Activated effector memory CD4-positive, alpha-beta T cell treated with Interleukin-2 at 50 U/mL for 16 hours (primary cell): ENCODE data around the gene SLC2A13.
"Not testable (repeated sequence)": the region's sequence is repeated elsewhere in the genome, so short reads cannot be mapped to it uniquely, and the experiment has no call there.

Experiments used
- DNase-seq: peaks from one replicate; pipeline ENCODE4 v3.0.0-alpha.2; 2020

SLC2A13 gene

DNA sequence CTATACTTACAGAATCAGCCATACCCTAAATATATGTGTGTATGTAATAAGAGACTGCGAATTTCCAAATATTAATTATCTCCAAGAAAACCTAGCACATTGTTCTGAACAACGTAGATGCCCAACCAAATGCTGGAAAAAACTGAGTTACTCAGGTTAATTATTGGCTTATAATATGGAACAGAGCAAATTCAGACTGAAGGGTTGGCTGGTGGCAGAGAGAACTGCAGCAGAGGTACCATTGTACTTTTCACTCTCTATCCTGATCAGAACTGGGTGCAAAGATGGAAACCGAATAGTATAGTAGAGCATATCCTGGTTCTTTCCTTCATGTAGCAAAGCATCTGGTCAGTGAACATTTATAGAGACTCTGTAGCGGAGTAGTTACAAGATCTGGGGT is 185.7 kb downstream of the SLC2A13 start:
- DNase-seq = no peak

DNA sequence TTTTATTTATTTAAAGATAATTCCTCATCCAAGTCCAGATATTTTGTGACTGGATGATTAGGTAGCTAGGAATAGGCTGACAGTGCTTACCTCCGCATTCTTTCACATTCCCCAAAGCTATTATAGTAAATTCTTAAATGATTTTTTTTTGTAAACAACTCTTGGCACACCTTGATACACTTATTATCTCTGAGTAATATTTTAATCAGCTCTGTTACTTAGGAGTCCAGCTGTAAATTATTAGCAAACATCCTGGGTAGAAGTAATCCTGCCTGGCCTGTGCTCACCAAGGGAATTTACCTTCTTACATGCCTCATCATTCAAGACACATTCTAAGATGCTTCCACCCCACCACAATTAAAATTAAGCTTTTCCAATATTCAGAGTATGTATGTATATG is 186.1 kb downstream of the SLC2A13 start:
- no peak for DNase-seq

DNA sequence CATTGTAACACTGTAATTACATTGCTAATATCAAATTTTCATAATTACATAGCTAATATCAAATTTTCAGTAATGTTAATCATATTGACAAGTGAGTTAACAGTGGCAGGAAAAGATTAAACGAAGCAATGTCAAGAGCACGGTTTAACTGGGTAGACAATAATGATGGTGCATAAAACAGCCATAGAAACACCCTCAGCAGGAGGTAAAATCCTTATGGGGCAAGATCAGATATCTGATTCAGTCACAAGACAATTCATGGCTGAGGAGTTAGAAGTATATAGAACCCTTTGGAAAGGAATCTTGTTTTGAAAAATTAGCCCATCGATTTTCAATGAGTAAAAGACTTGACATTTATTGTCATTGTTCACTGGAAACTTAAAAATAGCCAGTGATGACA is 190.6 kb downstream of the SLC2A13 start:
- no peak for DNase-seq

DNA sequence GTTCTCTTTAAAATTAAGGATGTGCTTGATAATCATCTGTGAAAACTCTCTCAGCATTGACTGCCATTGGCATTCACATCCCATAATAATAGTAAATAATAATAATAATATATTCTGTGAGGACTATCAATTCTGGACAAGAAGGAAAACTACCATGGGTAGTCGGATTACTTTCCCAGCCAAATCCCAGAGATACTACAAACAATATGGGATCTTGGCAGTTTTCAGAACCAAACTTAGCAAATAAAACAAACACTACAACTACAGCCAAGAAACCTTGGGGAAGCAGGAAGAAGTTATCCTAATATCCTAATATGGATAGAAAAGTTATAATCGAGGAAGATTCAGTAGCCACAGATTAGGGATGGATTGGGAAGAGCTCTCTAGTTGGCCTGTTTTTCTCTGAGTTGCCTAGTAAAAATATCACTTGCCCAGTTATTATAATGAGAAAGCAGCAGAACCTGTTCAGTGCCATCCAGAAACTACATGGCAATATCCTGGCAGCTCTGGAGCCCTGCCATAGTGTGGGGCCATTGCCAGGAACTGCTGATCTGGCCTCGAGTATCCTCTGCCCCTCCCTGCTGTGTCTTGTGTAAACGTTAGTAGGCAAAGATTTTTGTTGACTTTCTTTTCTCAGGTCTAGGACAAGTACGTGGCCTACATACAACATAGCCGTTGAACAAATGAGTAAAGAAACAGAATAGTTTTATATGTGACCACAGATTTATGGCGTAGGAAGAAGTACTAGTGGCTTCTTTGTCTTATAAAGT is 193.5 kb downstream of the SLC2A13 start:
- no peak for DNase-seq

DNA sequence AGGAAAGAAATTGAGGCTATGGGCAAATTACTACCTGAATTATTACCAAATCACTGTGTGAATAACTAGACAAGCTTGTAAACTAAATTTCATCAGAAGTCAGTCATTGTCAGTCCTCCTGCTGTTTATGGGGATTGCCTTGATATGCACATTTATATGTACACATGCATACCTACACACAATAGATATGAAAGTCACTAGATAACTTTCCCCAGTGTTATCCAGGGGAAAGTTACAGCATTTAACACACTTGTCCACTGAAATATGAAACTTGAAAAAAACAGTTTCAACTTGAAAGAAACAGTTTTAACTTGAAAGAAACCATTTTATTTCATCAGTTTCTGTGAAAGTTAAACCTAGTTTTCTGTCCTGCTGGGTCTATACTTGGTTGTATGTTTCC is 199.6 kb downstream of the SLC2A13 start:
- no peak for DNase-seq

DNA sequence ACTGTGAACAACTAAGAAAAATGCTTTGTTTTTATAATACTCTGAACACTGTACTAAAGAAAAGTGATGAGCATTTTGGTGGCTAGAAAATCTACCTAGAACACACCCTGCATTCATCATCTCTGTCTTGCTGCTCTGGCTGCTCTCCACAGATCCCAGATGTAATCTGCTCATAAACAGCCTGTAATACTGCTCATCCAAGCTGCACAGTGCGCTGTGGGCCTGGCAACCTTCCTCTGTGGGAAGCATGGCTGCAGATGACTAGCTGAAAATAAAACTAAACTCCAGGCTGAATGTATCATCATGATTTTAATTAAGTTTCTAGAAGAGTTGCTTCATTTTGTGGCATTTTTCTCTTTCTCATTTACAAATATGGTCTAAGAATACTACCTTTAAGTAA is 200.7 kb downstream of the SLC2A13 start:
- DNase-seq = no peak

DNA sequence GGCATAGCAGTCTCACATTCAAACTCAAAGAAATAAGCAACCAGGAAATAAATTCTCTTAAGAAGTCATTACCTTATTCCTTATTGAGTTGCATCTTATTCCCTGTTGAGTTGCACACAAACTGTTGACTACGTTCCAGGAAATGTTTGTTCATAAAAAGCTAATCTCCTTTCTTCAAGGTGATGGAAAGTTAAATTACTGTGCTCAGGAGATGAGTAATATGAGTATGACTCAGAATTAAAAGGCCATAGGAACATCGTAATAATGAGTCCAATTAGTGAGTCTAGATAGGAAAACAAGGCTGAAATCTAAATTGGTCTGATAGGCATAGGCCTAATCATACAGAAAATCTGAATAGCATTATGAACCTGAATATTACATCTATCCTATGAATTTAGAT is 203.1 kb downstream of the SLC2A13 start:
- DNase-seq = no peak

DNA sequence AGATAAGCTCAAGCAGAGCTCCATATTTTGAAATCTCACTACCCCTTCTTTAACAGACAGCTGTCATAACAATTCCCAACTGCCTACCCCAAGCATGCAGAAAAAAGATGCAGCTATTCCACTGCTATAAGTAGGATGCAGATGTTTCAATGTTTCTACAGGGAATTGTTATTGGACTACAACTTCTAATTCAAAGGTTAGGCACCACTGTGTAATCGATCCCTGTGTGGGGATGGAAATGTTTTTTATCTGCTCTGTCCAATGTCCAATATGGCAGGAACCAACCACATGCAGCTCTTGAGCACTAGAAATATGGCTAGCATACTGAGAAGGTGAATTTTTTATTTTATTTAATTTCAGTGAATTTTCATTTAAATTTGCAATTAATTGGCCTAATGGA is 208.6 kb downstream of the SLC2A13 start:
- no peak for DNase-seq

DNA sequence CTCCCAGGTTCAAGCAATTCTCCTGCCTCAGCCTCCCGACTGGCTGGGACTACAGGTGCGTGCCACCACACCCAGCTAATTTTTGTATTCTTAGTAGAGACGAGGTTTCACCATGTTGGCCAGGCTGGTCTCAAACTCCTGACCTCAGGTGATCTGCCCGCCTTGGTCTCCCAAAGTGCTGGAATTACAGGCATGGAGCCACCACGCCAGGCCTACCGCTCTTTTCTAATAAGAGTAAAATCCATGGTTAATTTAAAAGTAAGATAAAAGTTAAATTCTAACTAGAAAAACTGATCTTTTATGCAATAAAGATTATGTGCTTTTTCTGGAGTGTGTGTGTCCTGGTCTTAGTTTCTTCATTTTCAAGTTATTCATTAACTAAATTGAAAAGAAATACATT is 212.5 kb downstream of the SLC2A13 start:
- DNase-seq = not testable (repeated sequence)

DNA sequence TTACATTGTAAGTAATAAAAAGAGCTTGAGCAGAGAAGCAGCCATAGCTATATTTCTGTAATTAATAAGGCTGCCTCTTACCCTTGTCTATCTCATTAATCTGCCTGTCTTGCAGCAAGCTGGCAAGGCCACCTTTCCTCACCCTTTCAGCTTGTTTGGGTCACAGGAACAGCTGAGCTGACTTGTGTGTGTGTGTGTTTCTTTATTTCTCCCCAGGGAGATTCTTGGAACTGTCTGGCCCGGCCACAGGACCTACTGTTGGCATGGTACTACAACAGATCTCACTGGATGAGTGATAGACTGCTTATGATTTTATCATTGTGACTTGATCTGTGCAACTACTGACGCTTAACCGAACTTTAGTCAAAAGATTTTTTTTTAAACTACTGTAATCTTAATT is 213.7 kb downstream of the SLC2A13 start:
- no peak for DNase-seq

DNA sequence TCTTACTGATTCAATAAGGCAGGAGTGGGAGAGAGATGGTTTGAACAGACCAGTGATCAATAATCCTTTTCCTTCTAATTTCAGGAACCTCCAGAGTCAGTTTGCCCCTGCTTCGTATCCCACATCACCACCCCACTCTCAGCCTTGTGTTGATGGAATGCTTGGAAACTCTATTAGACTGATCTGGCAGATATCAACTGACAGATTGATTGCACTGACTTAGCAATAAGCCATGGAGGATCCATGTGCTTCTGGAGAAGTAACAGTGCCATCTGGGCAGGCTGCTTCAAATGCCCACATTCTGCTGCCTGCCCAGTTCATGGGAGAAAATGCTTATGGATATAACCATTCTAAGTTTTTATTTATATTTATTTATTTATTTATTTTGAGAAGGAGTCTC is 218.0 kb downstream of the SLC2A13 start:
- no peak for DNase-seq

DNA sequence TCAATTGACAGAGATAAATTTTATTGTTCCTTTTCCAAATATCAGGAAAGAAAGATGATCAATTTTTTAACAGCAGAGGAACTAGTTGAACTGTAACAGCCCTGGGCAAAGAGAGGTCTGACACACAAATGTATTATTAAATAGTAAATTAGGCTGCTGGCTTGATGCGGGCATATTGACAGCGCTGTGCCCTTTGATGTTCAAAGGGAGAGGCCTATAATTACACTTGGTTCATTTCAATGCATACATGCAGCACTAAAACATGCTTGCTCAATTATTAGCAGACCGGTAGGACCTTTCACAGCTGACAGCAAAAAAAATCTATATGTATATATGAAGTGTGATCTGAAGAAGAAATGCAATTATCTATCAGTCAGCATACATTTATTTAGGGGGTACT is 219.8 kb downstream of the SLC2A13 start:
- no peak for DNase-seq

DNA sequence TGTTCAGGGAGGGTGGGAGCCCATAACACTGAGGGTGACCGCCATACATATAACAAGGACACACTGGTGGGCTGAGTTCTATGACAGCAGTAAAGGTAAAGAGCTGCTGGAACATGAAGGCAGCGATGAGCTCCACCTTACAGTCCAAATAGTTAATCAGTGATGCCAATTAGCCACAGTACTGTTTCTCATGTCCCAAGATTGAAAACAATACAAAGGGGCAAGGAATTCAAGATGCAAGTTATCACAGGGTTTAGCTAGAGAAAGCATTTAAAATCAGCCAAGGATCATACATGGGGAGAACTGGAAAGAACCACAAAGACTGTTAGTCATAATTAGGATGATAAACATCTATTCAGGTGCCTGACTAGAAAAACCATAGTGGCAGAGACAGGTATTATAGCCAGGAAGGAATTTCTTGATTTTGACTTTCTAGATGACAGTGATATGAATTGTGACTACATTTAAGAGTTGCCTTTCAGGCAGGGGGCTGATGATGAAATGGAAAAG is 221.2 kb downstream of the SLC2A13 start:
- DNase-seq = no peak

DNA sequence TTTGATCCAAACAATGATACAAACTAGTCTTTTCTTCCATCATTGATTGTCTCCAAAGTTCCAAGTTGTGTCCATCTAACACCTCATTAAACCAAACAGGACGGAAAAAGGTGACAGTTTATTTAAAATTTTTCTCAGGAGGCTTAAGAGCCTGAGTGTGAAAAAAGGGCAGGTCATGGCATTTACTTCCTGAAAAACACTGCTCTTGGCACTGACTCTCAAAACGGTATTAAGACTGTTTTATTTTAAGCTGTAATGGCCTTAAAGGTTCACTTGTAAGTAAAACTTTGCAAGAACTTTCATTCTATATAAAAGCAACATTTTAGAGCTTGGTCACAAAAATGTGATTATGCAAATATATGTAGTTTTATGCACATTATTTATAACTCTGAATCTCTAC is 222.5 kb downstream of the SLC2A13 start:
- DNase-seq = no peak

DNA sequence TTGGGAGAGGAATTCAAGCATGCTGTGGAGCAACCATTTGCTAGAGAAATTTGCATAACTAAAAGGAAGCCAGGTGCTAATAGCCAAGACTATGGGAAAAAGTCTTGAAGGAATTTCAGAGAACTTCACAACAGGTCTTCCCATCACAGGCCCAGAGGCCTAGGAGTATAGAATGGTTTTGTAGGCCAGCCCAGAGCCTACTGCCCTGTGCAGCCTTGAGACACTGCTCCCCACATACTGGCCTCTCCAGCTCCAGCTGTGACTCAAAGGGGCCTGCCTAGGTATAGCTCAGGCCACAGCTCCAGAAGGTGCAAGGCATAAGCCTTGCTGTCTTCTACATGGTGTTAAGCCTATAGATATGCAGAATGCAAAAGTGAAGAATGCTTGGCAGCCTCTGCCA is 227.1 kb downstream of the SLC2A13 start:
- DNase-seq = no peak

DNA sequence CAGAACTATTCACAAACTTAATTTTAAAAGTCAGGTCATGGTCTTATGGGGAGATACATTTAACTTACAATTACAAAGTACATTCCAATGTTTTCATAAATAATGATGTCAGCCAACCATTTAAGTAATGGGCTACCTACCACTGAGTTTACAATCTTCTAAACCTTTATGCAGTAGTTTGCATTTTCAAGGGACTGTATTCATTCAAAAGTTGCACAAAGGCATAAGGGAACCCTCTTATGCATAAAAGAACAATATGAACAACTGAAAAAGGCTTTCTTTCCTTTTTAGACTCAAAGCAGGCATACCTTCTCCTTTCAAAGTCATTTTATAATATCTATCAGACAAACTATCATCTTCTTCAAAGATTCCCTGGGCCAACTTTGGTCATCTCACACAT is 230.2 kb downstream of the SLC2A13 start:
- DNase-seq = no peak

DNA sequence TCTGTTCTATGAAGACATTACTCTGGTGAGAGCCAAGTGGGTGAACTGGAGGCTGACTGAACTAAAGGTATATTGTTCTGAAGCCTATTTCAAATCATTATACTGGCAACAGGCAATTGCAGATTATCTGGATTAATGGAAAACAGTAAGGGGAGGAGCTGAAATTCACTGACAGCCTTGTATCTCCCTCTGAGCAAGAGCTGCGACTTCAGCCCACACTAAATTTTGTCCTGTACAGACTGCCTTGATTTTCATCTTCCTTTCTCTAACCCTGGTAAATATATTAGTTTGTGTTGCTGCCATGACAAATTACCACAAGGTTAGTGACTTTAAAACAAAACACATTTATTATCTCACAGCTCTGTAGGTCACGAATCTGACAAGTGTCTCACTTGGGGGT is 231.1 kb downstream of the SLC2A13 start:
- no peak for DNase-seq

DNA sequence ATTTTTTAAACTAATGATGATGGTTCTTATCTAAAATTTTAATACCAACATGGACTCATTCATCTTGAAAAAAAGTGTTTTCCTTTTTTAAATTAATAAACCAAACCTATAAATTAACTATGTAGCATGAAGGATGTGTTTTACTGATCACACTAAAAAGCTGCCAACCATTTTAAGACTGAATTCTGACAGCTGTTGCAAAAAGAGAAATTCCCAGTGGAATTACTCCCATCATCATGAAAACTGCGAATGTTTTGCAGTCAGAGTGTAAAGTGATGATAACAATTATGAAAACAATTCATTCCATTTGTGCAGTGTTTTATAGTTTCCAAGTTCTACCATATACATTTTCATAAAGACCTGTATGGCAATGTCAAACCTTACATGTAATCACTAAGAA is 232.8 kb downstream of the SLC2A13 start:
- no peak for DNase-seq

DNA sequence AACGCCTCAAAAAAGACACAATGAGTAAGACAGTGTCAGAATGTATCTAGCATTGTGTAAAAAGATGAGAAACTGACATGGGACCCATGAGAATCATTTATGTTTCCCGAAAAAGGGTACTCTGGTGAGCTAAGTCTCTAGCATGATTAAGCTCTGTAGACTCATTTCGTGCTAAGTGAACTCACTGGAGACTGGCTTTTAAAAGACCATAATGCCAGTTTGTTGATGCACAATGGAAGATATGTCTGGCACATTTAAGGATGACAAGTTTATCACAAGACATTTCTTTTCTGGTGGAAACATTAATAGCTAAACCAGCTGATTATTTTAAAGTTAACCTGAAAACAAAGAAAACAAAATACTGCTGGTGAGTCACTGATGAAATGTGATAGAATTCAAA is 233.5 kb downstream of the SLC2A13 start:
- no peak for DNase-seq

DNA sequence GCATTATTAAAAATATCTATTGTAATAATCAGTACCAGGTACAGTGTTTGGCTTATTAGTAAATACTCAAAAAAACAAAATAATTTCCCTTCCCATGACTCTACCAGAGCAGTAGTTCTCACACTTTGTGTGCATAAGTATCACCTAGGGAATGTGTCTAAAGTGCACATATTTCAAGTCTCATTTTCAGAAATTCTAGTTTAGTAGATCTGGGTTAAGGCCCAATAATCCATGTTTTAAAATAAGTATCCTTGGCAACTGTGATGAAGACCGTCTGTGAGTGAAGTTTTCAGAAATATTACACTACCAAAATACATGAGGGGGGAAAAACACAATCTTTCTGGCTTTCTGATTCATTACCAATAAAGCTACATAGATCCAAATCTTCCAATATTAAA is 237.6 kb downstream of the SLC2A13 start:
- DNase-seq = no peak

DNA sequence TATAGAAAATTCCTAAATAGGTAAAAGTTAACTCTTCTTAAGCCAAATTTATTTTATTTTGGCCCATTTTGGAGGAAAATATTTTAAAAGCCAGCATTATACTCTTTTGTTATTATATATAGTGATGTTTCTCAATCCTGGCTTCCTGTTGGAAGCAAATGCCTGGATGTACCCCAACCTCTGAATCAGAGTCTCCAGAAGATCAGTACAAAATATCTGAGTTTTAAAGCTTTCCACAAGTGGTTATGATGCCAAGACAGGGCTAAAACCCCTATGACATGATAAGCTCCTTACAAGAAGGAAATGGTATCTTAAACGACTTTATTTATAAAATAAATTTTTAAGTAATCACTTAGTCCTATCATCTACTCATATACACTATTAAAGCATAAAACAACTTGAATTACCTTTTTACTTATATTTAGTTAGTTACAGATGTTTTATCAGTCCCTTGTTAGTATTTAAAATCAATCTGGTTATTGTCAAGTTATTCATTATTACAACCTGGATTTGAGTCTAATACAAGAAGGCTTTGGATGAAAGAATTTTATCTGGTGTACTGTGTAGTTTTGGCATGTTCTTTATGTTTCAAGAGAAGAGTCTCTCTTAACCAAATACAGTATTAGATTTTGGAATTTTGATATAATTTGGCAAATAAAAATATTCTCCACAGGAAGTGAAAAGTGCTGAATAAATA is 238.1 kb downstream of the SLC2A13 start:
- DNase-seq = no peak

DNA sequence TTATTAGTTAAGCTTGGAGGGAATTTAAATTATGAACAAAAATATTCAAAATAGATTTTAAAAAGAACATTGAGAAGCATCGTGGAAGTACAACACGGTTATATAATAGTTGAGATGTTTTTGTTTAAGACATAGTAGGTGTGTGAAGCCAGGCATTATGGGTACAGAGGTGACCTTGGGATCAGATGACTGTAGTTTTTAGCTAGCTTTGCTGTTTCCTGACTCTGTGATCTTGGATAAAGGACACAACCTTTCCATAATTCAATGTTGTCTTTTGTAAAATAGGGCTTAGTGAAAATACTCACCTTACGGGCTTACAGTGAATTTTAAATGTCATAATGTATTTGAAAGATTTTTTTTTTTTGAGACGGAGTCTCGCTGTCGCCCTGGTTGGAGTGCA is 239.7 kb downstream of the SLC2A13 start:
- no peak for DNase-seq

DNA sequence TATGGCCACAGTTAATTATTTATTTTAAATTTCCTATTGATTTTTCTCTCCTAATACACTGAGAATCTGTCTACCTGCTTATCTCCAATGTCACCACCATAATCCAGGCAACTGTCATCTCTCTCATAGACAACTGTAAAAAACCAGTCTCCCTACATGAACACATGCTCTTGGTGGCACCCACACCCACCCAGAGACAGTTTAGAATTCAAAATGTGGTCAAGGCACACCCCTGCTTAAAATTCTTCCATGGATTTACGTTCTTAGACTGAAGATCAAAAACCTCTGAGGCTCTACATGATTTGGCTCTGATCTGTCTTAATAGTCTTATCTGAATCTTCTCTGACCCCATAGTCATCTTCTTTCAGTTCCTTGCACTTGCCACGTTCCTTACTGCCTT is 245.2 kb downstream of the SLC2A13 start:
- no peak for DNase-seq

DNA sequence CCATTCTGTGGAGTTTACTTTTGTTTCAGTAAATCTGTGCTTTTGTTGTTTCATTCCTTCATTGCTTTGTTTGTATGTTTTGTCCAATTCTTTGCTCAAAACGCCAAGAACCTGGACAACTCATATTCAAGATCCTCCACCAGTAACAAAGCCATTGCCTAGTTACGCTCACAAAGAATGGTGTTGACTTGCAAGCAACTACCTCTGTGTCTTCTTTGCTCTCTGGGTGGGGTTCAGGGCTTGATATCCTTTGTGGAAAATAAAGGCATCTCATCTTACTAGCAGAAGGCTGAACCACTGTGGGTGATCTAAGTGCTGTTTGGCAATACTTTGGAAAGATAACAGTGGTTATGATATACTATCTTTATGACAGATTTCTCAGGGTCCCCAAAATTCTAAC is 252.9 kb downstream of the SLC2A13 start:
- no peak for DNase-seq

DNA sequence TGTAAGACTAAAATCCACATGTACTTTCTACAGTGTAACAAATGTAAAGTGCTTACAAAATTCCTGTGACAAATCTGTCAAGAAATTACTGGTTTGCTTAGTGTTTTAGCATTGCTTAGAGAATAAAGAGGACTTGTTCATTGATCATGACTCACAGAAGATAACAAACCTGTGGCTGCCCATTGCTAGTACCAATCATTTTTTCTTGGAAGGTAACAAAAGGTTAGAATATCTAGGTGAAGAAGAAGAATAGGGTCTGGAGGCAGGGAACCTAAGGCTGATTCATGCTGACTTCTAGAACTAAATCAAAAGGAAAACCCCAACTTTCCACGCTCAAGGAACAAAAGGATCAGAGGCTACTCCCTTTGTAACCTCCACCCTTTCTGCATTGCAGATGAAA is 253.5 kb downstream of the SLC2A13 start:
- DNase-seq = no peak
